DND-41 (cell line): ENCODE results near the gene C2orf69.

Experiments
- CTCF ChIP-seq: IDR thresholded peaks from 2 replicates; pipeline ENCODE4 v1.5.1; 2012; ENCODE audit warnings: borderline replicate concordance, low read length, moderate library complexity, mild to moderate bottlenecking; ENCODE audit not compliant: poor library complexity, severe bottlenecking; ENCODE audit errors: extremely low read depth
- EZH2 ChIP-seq: IDR thresholded peaks from 3 replicates; pipeline ENCODE4 v1.6.1; 2012; ENCODE audit warnings: borderline replicate concordance, low read depth, mild to moderate bottlenecking, moderate library complexity, low read length, inconsistent platforms; ENCODE audit not compliant: severe bottlenecking

GRCh38 chr2:199975273-199975895, 64.3 kb downstream of the C2orf69 start:
- TF ChIP-seq CTCF = no peak
- no peak for TF ChIP-seq EZH2
